Endothelial cell of hepatic sinusoid (primary cell): Measurements from ENCODE around the gene ADAM22.
"Not testable (repeated sequence)": the region's sequence is repeated elsewhere in the genome, so short reads cannot be mapped to it uniquely, and the experiment has no call there.

Experiments
- in situ Hi-C: cut with HindIII; loops from 2 replicates; pipeline ENCODE4 v1.10.0; 2017; ENCODE audit warnings: low sequenced_read_pairs

Gene ADAM22

DNA sequence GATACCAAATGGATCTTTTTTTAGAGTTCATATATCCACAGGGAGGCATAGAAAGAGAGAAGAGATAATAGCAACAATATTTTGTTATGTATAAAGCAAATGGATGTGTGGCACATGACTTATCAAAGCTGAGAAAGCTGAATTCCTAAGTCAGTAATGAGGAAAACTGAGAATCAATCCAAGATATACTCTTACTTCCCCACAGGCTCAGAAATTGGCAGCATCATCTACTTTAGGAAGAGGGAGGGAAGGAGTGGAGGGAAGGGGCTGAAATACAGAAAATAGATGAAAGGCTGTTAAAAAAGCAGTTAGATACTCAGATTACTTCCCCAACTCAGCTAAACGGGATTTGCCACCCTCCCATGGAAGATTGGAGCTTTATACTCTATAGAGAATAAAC, 222.3 kb downstream of the ADAM22 start:
- in situ Hi-C loops, result no loop called here

- in situ Hi-C loops, result not testable (repeated sequence)
Measured at GRCh38 chr7:88159741-88160140, 225.7 kb downstream of the ADAM22 start.

DNA sequence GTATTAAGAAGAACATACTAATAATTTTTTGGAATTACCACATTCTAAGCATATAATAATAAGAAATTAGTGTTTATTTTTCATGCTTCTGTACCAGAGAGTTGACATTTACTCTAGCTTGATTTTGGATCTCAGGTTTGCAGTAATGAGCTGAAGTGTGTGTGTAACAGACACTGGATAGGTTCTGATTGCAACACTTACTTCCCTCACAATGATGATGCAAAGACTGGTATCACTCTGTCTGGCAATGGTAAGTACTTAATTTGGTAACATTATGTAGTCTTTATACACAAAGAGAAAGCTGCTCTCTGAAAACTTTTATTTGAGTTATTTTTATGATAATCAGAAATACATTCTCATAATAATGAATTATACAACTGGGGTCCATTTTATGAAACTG, 231.6 kb downstream of the ADAM22 start:
- in situ Hi-C loops, result no loop called here

- in situ Hi-C loops, result no loop called here
Measured at GRCh38 chr7:88167223-88167622, 233.2 kb downstream of the ADAM22 start.

DNA sequence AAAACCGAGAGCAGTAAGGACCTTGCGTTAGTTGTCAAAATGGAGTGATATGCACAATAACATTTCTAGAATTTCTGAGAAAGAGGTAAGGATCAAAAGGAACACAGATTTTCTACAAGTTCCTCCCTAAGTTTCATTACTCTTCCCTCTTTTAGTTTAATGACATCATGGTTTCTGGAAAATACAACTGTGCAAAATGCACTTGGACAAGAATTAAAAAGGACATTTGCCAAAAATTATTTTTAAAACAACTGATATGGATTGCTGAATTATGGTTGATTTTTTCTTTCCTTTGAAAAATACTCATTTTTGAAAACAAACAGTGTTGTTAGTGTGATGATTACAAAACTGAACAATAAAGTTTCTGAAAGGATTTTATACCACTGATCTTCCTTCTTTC, 233.7 kb downstream of the ADAM22 start:
- in situ Hi-C loops, result no loop called here

GRCh38 chr7:88169717-88170320, 235.8 kb downstream of the ADAM22 start:
- in situ Hi-C loops, result no loop called here

GRCh38 chr7:88172842-88173241, 238.8 kb downstream of the ADAM22 start:
- in situ Hi-C loops, result no loop called here

GRCh38 chr7:88176190-88176589, 242.1 kb downstream of the ADAM22 start:
- in situ Hi-C loops, result no loop called here

DNA sequence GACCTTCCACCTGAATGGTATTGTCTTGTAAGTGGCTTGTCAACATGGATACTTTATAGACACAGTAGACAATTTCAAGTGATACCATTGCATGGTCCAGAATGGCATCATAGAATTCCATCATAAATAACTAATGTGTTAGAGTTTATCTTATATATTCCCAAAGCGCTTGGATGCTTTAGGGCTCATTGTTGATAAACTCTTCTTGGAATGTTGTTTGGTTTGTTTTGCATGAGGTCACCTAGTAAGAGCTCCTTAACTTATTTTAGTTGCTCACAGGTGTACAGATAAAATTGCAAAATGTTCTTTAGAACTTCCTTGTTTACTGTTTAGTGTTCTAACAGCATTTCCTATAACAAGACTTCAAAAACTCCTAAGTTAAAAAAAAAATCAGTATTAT, 249.0 kb downstream of the ADAM22 start:
- in situ Hi-C loops, result no loop called here

DNA sequence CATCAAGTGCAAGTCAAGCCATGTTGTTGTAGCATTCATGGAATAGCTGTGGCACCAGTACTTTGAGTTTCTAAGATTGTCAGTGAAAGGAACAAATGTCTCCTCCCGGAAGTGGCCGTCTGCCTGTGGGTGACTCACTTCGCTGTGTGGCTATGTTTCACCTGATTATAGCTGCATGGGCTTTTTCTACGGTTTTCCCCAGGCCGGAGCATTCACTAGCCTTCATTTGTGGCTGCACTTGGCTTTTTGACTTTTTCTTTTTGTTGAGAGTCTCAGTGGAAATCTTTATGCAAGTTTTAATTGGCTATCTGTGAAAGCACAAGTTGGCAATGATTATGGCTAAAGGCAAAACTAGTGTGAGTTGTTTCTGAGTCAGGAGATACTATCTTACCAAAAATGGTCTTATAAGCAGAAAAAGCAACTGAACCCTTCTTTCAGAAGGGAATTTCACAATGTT, 250.8 kb downstream of the ADAM22 start:
- in situ Hi-C loops, result no loop called here

GRCh38 chr7:88185650-88186049, 251.6 kb downstream of the ADAM22 start:
- in situ Hi-C loops, result no loop called here

GRCh38 chr7:88191911-88192310, 257.9 kb downstream of the ADAM22 start:
- in situ Hi-C loops, result no loop called here

- in situ Hi-C loops, result no loop called here
Measured at GRCh38 chr7:88200261-88200660, 266.2 kb downstream of the ADAM22 start.

DNA sequence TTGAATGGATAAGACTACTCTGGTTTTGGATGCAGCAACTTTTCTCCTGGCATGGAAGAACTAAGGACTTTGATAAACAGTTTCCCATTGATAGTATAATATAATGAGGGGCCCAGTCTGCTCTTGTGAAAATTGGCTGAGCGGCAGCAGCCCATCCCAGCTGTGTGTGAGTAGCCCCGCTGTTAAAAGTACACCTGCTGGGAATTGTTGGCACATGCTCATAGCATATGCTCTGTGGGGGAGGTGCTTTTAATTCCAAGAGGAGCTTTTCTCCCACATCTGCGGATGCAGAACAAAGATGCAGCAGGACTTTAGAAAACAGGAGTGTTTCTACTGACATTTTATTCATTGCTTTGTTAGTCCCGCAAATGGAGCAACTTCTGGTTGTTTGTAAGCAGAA, 266.7 kb downstream of the ADAM22 start:
- in situ Hi-C loops, result no loop called here

DNA sequence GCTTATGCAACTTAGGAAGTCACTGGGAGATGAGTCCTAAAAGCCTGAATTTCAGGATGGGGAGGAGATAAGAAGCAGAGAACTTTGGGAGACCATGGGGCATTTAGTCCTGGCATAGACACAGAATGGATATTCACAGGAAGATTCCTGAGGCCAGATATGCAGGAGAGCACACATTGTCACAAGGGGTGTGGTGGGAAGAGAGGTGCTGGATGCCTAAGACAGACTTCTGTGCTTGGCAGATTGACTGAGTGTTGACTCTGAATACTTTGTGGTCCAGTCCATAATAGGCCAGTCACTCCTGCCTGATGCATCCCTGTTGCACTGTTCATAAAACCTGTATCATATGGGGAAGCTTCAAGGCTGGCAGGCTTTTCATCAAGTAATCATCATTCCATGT, 267.3 kb downstream of the ADAM22 start:
- in situ Hi-C loops, result no loop called here

GRCh38 chr7:88202278-88202677, 268.2 kb downstream of the ADAM22 start:
- in situ Hi-C loops, result no loop called here

GRCh38 chr7:88202799-88203198, 268.7 kb downstream of the ADAM22 start:
- in situ Hi-C loops, result no loop called here

DNA sequence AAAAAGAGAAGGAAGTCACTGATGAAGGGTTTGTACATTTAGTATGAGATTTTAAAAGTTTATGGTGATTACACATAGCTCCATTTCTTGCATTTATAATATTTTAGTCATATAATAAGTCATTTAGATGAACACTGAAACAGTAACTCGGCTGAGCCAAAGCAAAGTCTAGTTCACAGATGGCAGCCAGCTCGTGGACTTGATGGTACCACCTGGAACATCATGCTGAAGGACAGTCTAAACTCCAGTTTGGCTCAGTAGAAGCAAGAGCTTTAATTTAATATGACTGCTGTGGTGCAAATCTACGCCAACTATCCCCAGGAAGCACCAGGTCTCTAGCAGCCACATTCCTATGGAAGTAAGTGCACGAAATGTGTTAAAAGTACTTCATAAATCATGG, 269.4 kb downstream of the ADAM22 start:
- in situ Hi-C loops, result no loop called here

DNA sequence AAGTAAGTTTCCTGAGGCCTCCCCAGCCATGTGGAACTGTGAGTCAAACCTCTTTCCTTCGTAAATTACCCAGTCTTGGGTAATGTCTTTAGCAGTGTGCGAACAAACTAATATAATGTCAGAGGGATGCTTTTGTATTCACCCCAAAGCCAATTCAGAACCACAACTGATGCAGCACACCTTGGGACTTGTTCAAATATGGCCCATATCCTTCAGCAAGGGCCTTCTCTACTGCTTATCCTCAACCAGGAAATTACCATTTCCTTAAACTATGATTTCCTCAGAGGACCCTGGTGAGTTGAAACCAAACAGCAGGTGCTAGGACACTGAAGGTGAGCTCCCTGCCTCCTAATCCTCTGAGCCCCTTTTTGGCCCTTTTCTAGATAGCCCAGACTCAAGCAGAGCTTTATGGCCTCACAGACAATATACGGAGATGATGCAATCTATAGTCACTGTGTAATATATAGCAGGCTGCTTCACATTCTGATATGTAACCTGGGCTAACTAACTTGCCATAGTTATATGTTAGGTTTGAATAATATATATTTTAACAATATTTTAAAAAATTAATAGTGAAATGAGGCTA, 270.6 kb downstream of the ADAM22 start:
- in situ Hi-C loops, result no loop called here

DNA sequence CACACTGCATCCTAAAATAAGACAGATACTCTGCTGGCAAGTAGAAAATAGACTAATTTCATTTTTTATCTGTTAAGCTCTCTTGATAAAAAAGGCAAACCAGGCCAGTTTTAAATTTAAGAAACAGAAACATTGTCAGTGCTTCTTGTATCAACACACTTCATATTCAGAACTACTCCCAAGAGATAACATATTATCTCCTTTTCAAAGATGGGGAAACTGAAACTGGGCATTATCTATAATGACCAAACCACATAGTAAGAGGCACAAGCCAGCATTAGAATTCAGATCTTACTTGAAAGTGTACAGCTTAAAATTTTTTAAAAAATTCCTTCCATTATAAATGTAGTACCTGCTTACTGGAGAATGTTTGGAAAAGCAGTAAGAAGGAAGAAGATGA, 271.1 kb downstream of the ADAM22 start:
- in situ Hi-C loops, result no loop called here

DNA sequence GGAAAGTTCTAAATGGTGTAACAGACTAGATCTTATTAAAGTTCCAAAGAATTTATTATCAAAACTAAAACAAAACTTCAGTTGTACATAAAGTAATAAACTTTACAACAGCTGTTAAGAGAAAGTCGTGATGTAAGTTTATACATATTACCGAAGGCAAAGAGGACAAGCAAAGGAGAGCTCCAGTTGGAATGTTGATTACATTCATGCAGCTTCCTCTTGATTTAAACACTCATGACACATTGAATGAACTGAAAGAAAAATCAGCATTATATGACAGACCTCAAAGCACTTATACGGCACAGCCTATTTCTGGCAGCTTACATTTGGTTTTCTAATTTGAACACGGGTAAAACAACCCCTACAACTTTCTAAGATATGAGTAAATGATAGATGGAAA, 272.2 kb downstream of the ADAM22 start:
- in situ Hi-C loops, result no loop called here

DNA sequence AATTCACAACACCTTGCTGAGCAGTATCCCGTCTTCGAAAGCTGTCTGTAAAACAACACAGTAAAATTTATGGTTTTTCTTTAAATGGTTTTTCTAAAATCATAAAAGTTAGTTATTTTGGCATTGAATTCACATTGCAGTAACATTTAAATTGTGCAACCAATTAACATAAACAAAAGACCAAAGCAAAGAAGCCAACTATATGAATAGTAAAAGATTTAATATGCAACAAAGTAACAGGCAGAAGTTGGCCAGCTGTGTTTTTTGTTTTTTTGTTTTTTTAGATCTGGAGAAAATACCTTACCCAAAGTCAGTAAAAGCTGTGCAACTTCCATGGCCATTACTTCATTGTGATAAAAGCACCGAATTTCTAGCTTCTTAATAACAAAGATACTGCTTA, 274.5 kb downstream of the ADAM22 start:
- in situ Hi-C loops, result no loop called here

DNA sequence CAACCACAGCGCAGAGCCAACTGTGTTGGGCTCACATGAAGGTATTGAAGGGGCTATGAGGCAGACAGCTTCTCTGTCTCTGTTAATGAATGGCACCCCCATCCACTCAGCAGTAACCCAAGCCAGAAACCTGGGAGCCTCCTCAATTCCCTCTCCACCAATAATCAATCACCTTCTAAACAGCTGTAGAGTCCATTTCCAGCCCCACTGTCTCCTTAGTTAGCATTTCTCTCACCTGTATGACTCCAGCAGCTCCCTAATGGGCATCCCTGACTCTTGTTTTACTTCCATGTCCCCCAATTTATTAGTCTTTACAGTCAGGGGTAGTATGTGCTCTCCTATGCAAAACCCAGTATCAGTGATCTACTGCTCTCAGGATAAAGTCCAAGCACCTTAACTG, 278.9 kb downstream of the ADAM22 start:
- in situ Hi-C loops, result no loop called here
